NCI-H69 (cell line): Measurements from ENCODE around the gene LAMTOR3.
"Not testable (repeated sequence)": the region's sequence is repeated elsewhere in the genome, so short reads cannot be mapped to it uniquely, and the experiment has no call there.

Experiments used
- DNase-seq: peaks from one replicate; lab custom pipeline; 2025; lab: John Stamatoyannopoulos, UW

The LAMTOR3 gene

GRCh38 chr4:99830051-99830450, 64.2 kb downstream of the LAMTOR3 start:
- not testable (repeated sequence) for DNase-seq

GRCh38 chr4:99828477-99828876, 65.8 kb downstream of the LAMTOR3 start:
- DNase-seq = no peak
